Keratinocyte (primary cell): Measurements from ENCODE around the gene SCP2D1. TPM values are rescaled to one million over a fixed set of nuclear protein-coding genes. Genes with fewer than 3 reads are reported as not detected.

ENCODE experiments used
- DNase-seq: peaks from one replicate; pipeline ENCODE4 v3.0.0-alpha.2; 2011; ENCODE audit warnings: low read depth, missing footprints, low spot score
- FAIRE-seq: peaks from 2 replicates; lab custom pipeline; 2011; peaks lifted over from hg19 to GRCh38; lab: Jason Lieb, UNC
- H2AFZ ChIP-seq: 2 replicates; pipeline ENCODE4 v1.6.0; 2012; ENCODE audit warnings: low read length, control low read depth, inconsistent platforms; ENCODE audit not compliant: control insufficient read depth
- H3K27ac ChIP-seq: 2 replicates; pipeline ENCODE4 v1.5.1; 2011; ENCODE audit warnings: low read length; ENCODE audit not compliant: control insufficient read depth, insufficient read depth
- H3K27me3 ChIP-seq: 3 replicates; pipeline ENCODE4 v1.6.0; 2011; ENCODE audit warnings: low read length; ENCODE audit not compliant: control insufficient read depth, insufficient read depth; ENCODE audit errors: extremely low read depth
- H3K36me3 ChIP-seq, 2 experiments: 2 replicates in 1 of 2; 3 replicates in 1 of 2; pipeline ENCODE4 v1.5.1; 2011; ENCODE audit warnings: low read length in 2 of 2, mild to moderate bottlenecking in 1 of 2; ENCODE audit not compliant: control insufficient read depth in 2 of 2, insufficient read depth in 2 of 2; ENCODE audit errors: extremely low read depth in 1 of 2
- H3K4me1 ChIP-seq: 3 replicates; pipeline ENCODE4 v1.5.1; 2011; ENCODE audit warnings: low read length; ENCODE audit not compliant: control insufficient read depth, insufficient read depth; ENCODE audit errors: extremely low read depth
- H3K4me2 ChIP-seq: 3 replicates; pipeline ENCODE4 v1.6.0; 2011; ENCODE audit warnings: low read depth, low read length; ENCODE audit not compliant: control insufficient read depth, insufficient read depth; ENCODE audit errors: extremely low read depth
- H3K4me3 ChIP-seq, 3 experiments: fragments of 200-600 bp in 1 of 3; sonication (generic) in 1 of 3; 2 replicates in 2 of 3; 3 replicates in 1 of 3; pipeline ENCODE4 v1.5.1; 2011 to 2016; ENCODE audit warnings: low read length in 3 of 3, mild to moderate bottlenecking in 3 of 3, control low read depth in 2 of 3, inconsistent platforms in 1 of 3, low read depth in 1 of 3, mixed read lengths in 1 of 3, mixed run types in 1 of 3, moderate library complexity in 1 of 3; ENCODE audit not compliant: control insufficient read depth in 2 of 3, insufficient read depth in 2 of 3; ENCODE audit errors: extremely low read depth in 1 of 3
- H3K79me2 ChIP-seq: 2 replicates; pipeline ENCODE4 v1.6.0; 2012; ENCODE audit warnings: low read length; ENCODE audit not compliant: control insufficient read depth, insufficient read depth
- H3K9ac ChIP-seq: 3 replicates; pipeline ENCODE4 v1.6.0; 2011; ENCODE audit warnings: low read length; ENCODE audit not compliant: control insufficient read depth, insufficient read depth; ENCODE audit errors: extremely low read depth
- H3K9me1 ChIP-seq: 3 replicates; pipeline ENCODE4 v1.6.0; 2011; ENCODE audit warnings: low read length; ENCODE audit not compliant: control insufficient read depth, insufficient read depth; ENCODE audit errors: extremely low read depth
- H3K9me3 ChIP-seq: 2 replicates; pipeline ENCODE4 v1.5.1; 2012; ENCODE audit warnings: low read depth, low read length; ENCODE audit not compliant: control insufficient read depth
- H4K20me1 ChIP-seq: 3 replicates; pipeline ENCODE4 v1.6.0; 2011; ENCODE audit warnings: low read length; ENCODE audit not compliant: control insufficient read depth, insufficient read depth; ENCODE audit errors: extremely low read depth
- EZH2 ChIP-seq: IDR thresholded peaks from one replicate; pipeline ENCODE4 v1.6.1; 2012; ENCODE audit warnings: inconsistent platforms, mild to moderate bottlenecking, low read length, moderate library complexity
- dilution Hi-C: fragments of 300-500 bp; cut with MboI; formaldehyde crosslinking; loops from one replicate; pipeline ENCODE4 v1.7.0; 2020; ENCODE audit warnings: low sequenced_read_pairs; ENCODE audit not compliant: extremely low pct_ligation_motif_present
- polyA plus RNA-seq, 5 experiments: library from polyadenylated mRNA; depleted of rRNA in 3 of 5; stranded (reverse) in 3 of 5; stranded (forward) in 1 of 5; unstranded in 1 of 5; fragments of >200 nt; gene quantifications; 1 replicate in 1 of 5; 2 replicates in 3 of 5; 3 replicates in 1 of 5; pipeline versions ENCODE4 v1.2.1 to v1.2.3, GENCODE V29; 2011 to 2012; ENCODE audit warnings: missing spikeins in 2 of 5, low read depth in 1 of 5, low replicate concordance in 1 of 5
- TF ChIP-seq, protein P1 (sequence below), 3 experiments: IDR thresholded peaks in 1 of 3; conservative IDR thresholded peaks in 1 of 3; optimal IDR thresholded peaks in 1 of 3; 2 replicates in 2 of 3; 3 replicates in 1 of 3; pipeline versions ENCODE3 to v1.5.1; 2011; ENCODE audit warnings: low read length in 3 of 3, mild to moderate bottlenecking in 3 of 3, moderate library complexity in 2 of 3, control low read depth in 1 of 3, inconsistent platforms in 1 of 3; ENCODE audit not compliant: insufficient read depth in 2 of 3; ENCODE audit errors: extremely low read depth in 1 of 3

SCP2D1 gene
- polyA plus RNA-seq, 1 donor (not counting 4 experiments of a cell fraction or from before 2014, with no cell fraction given) = not detected

DNA sequence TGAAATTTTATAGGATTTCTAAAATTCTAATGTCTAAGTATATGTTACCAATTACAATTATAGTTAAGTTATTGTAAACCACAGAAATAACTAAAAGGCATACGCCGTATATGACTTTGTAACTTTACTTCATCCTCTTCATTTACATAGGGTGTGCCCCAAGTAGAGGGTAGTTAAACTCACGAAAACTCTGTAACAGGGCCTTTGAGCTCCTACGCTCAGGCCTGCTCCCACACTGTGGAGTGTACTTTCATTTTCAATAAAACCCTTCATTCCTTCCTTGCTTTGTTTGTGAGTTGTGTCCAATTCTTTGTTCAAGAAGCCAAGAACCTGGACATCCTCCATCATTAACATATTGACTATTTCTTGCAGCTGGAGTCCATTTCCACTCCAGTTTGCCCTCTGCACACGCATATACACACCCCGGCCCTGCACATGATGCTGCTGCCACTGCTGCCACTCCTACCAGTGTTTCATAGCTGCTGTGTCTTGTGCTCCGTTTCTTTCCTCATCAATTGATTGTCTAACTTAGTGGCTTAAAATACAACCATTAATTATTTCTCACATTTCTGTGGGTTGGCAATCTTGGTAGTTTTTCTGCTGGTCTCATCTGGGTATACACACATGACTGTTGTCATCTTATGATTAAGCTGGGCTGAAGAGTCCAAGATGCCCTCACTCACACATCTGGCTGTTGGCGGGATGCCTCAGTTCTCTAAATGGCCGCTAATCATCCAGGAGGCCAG, 33.0 kb upstream of the SCP2D1 start:
- Histone ChIP-seq H3K9ac (no peak overlapping the region), H3K9me3 (no peaks in the 10 kb centered on the region), H3K27ac (no peak overlapping the region), H3K4me3 (no peak overlapping the region), H3K9me1 (no peaks in the 10 kb centered on the region), H3K27me3 (no peaks in the 10 kb centered on the region), H3K79me2 (no peaks in the 10 kb centered on the region), H3K36me3 (no peaks in the 10 kb centered on the region), H4K20me1 (no peaks in the 10 kb centered on the region), H3K4me2 (no peak overlapping the region), H3K4me1 (no peaks in the 10 kb centered on the region), H2AFZ (no peak overlapping the region)
- DNase-seq (no peak), FAIRE-seq (no peak)
- TF ChIP-seq EZH2 = no peak
- TF ChIP-seq, protein P1, sequence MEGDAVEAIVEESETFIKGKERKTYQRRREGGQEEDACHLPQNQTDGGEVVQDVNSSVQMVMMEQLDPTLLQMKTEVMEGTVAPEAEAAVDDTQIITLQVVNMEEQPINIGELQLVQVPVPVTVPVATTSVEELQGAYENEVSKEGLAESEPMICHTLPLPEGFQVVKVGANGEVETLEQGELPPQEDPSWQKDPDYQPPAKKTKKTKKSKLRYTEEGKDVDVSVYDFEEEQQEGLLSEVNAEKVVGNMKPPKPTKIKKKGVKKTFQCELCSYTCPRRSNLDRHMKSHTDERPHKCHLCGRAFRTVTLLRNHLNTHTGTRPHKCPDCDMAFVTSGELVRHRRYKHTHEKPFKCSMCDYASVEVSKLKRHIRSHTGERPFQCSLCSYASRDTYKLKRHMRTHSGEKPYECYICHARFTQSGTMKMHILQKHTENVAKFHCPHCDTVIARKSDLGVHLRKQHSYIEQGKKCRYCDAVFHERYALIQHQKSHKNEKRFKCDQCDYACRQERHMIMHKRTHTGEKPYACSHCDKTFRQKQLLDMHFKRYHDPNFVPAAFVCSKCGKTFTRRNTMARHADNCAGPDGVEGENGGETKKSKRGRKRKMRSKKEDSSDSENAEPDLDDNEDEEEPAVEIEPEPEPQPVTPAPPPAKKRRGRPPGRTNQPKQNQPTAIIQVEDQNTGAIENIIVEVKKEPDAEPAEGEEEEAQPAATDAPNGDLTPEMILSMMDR (optimal IDR thresholded peaks at IDR 0.05 in 1 of 3, IDR thresholded peaks at IDR 0.05 in 1 of 3, conservative IDR thresholded peaks at IDR 0.05 in 1 of 3; ENCODE audit: extremely low read depth in 1 of 3, insufficient read depth in 2 of 3, low read length in 3 of 3) = no peak
- dilution Hi-C loops = no loop called here

GRCh38 chr20:18781509-18781908, 32.1 kb upstream of the SCP2D1 start:
- dilution Hi-C loops = no loop called here
- no peak overlapping the region for H3K4me2 ChIP-seq
- FAIRE-seq (no peak), DNase-seq (no peak)
- no peak overlapping the region for H3K27ac ChIP-seq
- no peaks in the 10 kb centered on the region for H4K20me1 ChIP-seq
- H3K27me3 ChIP-seq = no peaks in the 10 kb centered on the region
- TF ChIP-seq EZH2 = no peak
- TF ChIP-seq, protein P1 (optimal IDR thresholded peaks at IDR 0.05 in 1 of 3, IDR thresholded peaks at IDR 0.05 in 1 of 3, conservative IDR thresholded peaks at IDR 0.05 in 1 of 3; ENCODE audit: extremely low read depth in 1 of 3, insufficient read depth in 2 of 3, low read length in 3 of 3) = no peak
- no peaks in the 10 kb centered on the region for H3K36me3 ChIP-seq
- no peak overlapping the region for H2AFZ ChIP-seq
- no peaks in the 10 kb centered on the region for H3K9me1 ChIP-seq
- H3K9me3 ChIP-seq = no peaks in the 10 kb centered on the region
- no peaks in the 10 kb centered on the region for H3K79me2 ChIP-seq
- no peaks in the 10 kb centered on the region for H3K4me1 ChIP-seq
- H3K4me3 ChIP-seq = no peak overlapping the region
- no peak overlapping the region for H3K9ac ChIP-seq
